Peyer's patch (tissue), 4 donors: Measurements from ENCODE around the gene GJB5. TPM values are rescaled to one million over a fixed set of nuclear protein-coding genes. Genes with fewer than 3 reads are reported as not detected.

Source experiments
- DNase-seq, 3 donors: peaks; one replicate each; pipeline ENCODE4 v3.0.0-alpha.2; 2017 to 2019
- H3K27ac ChIP-seq, 4 donors: fragments of 200-600 bp; sonication (generic); one replicate each; pipeline ENCODE4 v1.5.1; 2016 to 2019
- H3K27me3 ChIP-seq, 2 donors: fragments of 200-600 bp; sonication (generic); one replicate each; pipeline ENCODE4 v1.5.1; 2019
- H3K36me3 ChIP-seq, 3 donors: fragments of 200-600 bp; sonication (generic); one replicate each; pipeline ENCODE4 v1.5.1; 2016 to 2019
- H3K4me1 ChIP-seq, 4 donors: fragments of 200-600 bp; sonication (generic); one replicate each; pipeline ENCODE4 v1.5.1; 2016 to 2019
- H3K4me3 ChIP-seq, 4 donors: fragments of 200-600 bp; sonication (generic); 1 replicate in 3 of 4; 2 replicates in 1 of 4; pipeline ENCODE4 v1.5.1; 2016 to 2019; ENCODE audit warnings: mild to moderate bottlenecking in 1 of 4
- H3K9me3 ChIP-seq, 4 donors: fragments of 200-600 bp; sonication (generic); one replicate each; pipeline ENCODE4 v1.5.1; 2016 to 2019; ENCODE audit warnings: mild to moderate bottlenecking in 1 of 4
- POLR2A ChIP-seq, 2 donors: fragments of 450-650 bp; IDR thresholded peaks; one replicate each; pipeline ENCODE4 v1.5.1; 2017; ENCODE audit warnings: antibody characterized with exemption in 2 of 2, mild to moderate bottlenecking in 2 of 2, moderate library complexity in 2 of 2
- total RNA-seq, 4 donors: library from RNA; depleted of rRNA; stranded (reverse); fragments of >200 nt; gene quantifications; one replicate each; pipeline ENCODE4 v1.1.0, GENCODE V29; 2016
- TF ChIP-seq, protein P1 (sequence below), 6 experiments: fragments of 450-650 bp in 4 of 6; fragments of 200-600 bp in 2 of 6; sonication (generic) in 1 of 6; IDR thresholded peaks; one replicate each; pipeline ENCODE4 v1.5.1; 2017 to 2019; ENCODE audit warnings: antibody characterized with exemption in 6 of 6, mild to moderate bottlenecking in 3 of 6, moderate library complexity in 1 of 6

Gene GJB5
- total RNA-seq, 4 donors from 2014 or later = not detected

- H3K27ac ChIP-seq = no peak overlapping the region
- H3K27me3 ChIP-seq = peaks cover 0 to 15% of the 10 kb centered on the region in 2 donors
Observed at GRCh38 chr1:34779005-34779404, 24.2 kb downstream of the GJB5 start.

DNA sequence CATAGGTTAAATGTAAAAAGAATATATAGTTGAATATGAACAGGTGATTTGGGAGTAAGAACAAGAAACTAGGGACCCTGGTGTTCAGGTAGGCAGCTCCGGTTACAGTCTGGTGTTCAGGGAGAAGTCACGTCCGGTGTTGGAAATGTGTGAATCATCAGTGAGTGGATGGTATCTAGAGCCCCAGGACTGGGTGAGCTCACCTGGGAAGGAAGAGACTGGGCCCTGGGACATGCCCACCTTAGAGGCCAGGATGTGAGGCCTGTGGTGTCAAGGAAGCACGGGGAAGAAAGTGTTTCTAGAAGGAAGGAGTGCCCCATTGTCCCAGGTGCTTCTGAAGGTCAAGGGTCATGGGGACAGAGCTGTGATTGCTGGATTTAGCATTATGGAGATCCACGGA, 24.7 kb downstream of the GJB5 start:
- no peak overlapping the region for H3K27ac ChIP-seq
- DNase-seq = no peak
- no peaks in the 10 kb centered on the region for H3K9me3 ChIP-seq
- no peak overlapping the region for H3K4me3 ChIP-seq
- peaks cover 0 to 15% of the 10 kb centered on the region in 2 donors for H3K27me3 ChIP-seq
- TF ChIP-seq, protein P1, sequence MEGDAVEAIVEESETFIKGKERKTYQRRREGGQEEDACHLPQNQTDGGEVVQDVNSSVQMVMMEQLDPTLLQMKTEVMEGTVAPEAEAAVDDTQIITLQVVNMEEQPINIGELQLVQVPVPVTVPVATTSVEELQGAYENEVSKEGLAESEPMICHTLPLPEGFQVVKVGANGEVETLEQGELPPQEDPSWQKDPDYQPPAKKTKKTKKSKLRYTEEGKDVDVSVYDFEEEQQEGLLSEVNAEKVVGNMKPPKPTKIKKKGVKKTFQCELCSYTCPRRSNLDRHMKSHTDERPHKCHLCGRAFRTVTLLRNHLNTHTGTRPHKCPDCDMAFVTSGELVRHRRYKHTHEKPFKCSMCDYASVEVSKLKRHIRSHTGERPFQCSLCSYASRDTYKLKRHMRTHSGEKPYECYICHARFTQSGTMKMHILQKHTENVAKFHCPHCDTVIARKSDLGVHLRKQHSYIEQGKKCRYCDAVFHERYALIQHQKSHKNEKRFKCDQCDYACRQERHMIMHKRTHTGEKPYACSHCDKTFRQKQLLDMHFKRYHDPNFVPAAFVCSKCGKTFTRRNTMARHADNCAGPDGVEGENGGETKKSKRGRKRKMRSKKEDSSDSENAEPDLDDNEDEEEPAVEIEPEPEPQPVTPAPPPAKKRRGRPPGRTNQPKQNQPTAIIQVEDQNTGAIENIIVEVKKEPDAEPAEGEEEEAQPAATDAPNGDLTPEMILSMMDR (IDR thresholded peaks at IDR 0.05) = no peak
- no peak for TF ChIP-seq POLR2A (IDR thresholded peaks at IDR 0.05)
- peaks cover 0 to 18% (median 3%) of the 10 kb centered on the region in 4 donors for H3K4me1 ChIP-seq
- H3K36me3 ChIP-seq = no peaks in the 10 kb centered on the region

More at GRCh38 chr1:34779005-34779404, 24.2 kb downstream of the GJB5 start:
- no peak overlapping the region for H3K4me3 ChIP-seq
- no peaks in the 10 kb centered on the region for H3K9me3 ChIP-seq
- no peak for DNase-seq
- peaks cover 0 to 18% (median 3%) of the 10 kb centered on the region in 4 donors for H3K4me1 ChIP-seq
- H3K36me3 ChIP-seq = no peaks in the 10 kb centered on the region
- TF ChIP-seq POLR2A (IDR thresholded peaks at IDR 0.05) = no peak
- TF ChIP-seq, protein P1 (IDR thresholded peaks at IDR 0.05) = no peak

DNA sequence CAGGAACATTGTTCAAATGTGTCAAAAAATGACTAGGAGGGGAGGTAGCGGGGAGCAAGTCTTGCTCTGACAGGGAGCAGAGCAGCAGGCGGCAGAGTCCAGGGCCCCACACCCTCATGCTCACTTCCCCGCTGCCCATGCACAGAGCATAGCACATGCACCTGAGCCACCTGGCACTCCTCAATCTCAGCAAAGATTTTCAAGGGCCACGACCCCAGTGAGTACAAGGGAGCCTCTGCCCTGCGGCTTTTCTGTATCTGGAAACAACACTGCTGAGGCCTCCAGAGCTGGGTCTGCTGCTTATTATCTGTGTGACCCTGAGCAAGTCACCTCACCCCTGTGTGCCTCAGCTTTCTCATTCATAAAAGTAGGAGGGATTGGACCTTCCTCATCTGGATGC, 25.1 kb downstream of the GJB5 start:
- TF ChIP-seq, protein P1 (IDR thresholded peaks at IDR 0.05) = no peak
- TF ChIP-seq POLR2A (IDR thresholded peaks at IDR 0.05) = no peak
- DNase-seq = no peak
- Histone ChIP-seq H3K27me3 (peaks cover 0 to 15% of the 10 kb centered on the region in 2 donors), H3K27ac (no peak overlapping the region), H3K36me3 (no peaks in the 10 kb centered on the region), H3K4me3 (no peak overlapping the region), H3K9me3 (no peaks in the 10 kb centered on the region), H3K4me1 (peaks cover 0 to 18% (median 3%) of the 10 kb centered on the region in 4 donors)

- Histone ChIP-seq H3K9me3 (no peaks in the 10 kb centered on the region), H3K4me3 (no peak overlapping the region), H3K4me1 (peaks cover 0 to 18% (median 3%) of the 10 kb centered on the region in 4 donors), H3K27ac (no peak overlapping the region), H3K27me3 (peaks cover 0 to 15% of the 10 kb centered on the region in 2 donors), H3K36me3 (no peaks in the 10 kb centered on the region)
- TF ChIP-seq POLR2A (IDR thresholded peaks at IDR 0.05) = no peak
- TF ChIP-seq, protein P1 (IDR thresholded peaks at IDR 0.05) = no peak
- no peak for DNase-seq
Observed at GRCh38 chr1:34780528-34780927, 25.7 kb downstream of the GJB5 start.

- Histone ChIP-seq H3K27ac (peak within 1 kb of the TSS in 2 of 4 donors; percentile 4 to 35), H3K36me3 (no peaks in the 10 kb centered on the region), H3K9me3 (no peaks in the 10 kb centered on the region), H3K4me1 (peaks cover 0 to 18% (median 3%) of the 10 kb centered on the region in 4 donors), H3K27me3 (peaks cover 0 to 15% of the 10 kb centered on the region in 2 donors), H3K4me3 (peak within 1 kb of the TSS; percentile 18 to 50 (median 34))
- DNase-seq = peak in 1 of 3 donors; percentile 60
- TF ChIP-seq POLR2A (IDR thresholded peaks at IDR 0.05) = no peak
- TF ChIP-seq, protein P1 (IDR thresholded peaks at IDR 0.05) = no peak
Observed at GRCh38 chr1:34781071-34781843, 26.4 kb downstream of the GJB5 start, which contains the start of gene GJB3. TSS of gene GJB3 (plus strand) at chr1:34781214. CDS start at chr1:34784763, 3,549 bp downstream.
